ENCODE results near the gene CAPZA2.
"Not testable (repeated sequence)": the region's sequence is repeated elsewhere in the genome, so short reads cannot be mapped to it uniquely, and the experiment has no call there.

CAPZA2 gene

GRCh38 chr7:116862234-116862950 is at the start of gene CAPZA2:
CAPZA2 (plus strand) TSS chr7:116862587; CDS start chr7:116862612, 25 bp downstream.
- DNase-seq (ENCODE audit: low spot score) = peak; percentile 98

GRCh38 chr7:116812860-116813259 is 49.5 kb upstream of the CAPZA2 start:
- DNase-seq (ENCODE audit: low spot score) = no peak

- not testable (repeated sequence) for DNase-seq (ENCODE audit: low spot score)
These were observed 49.0 kb upstream of the CAPZA2 start for GRCh38 chr7:116813371-116813770.

- no peak for DNase-seq (ENCODE audit: low spot score)
These were observed 47.3 kb upstream of the CAPZA2 start for GRCh38 chr7:116815041-116815440.

GRCh38 chr7:116820149-116820548 is 42.2 kb upstream of the CAPZA2 start:
- no peak for DNase-seq (ENCODE audit: low spot score)

- DNase-seq (ENCODE audit: low spot score) = not testable (repeated sequence)
These were observed 40.7 kb upstream of the CAPZA2 start for GRCh38 chr7:116821647-116822046.

GRCh38 chr7:116824449-116824848 is 37.9 kb upstream of the CAPZA2 start:
- DNase-seq (ENCODE audit: low spot score) = no peak

- DNase-seq (ENCODE audit: low spot score) = no peak
These were observed 34.1 kb upstream of the CAPZA2 start for GRCh38 chr7:116828281-116828680.

GRCh38 chr7:116829041-116829440 is 33.3 kb upstream of the CAPZA2 start:
- DNase-seq (ENCODE audit: low spot score) = no peak

GRCh38 chr7:116829493-116829892 is 32.9 kb upstream of the CAPZA2 start:
- DNase-seq (ENCODE audit: low spot score) = no peak

- no peak for DNase-seq (ENCODE audit: low spot score)
These were observed 29.7 kb upstream of the CAPZA2 start for GRCh38 chr7:116832692-116833091.

- DNase-seq (ENCODE audit: low spot score) = no peak
These were observed 27.4 kb upstream of the CAPZA2 start for GRCh38 chr7:116834815-116835504.

GRCh38 chr7:116836048-116836447 is 26.3 kb upstream of the CAPZA2 start:
- no peak for DNase-seq (ENCODE audit: low spot score)

GRCh38 chr7:116836911-116837310 is 25.5 kb upstream of the CAPZA2 start:
- DNase-seq (ENCODE audit: low spot score) = no peak

- no peak for DNase-seq (ENCODE audit: low spot score)
These were observed 24.8 kb upstream of the CAPZA2 start for GRCh38 chr7:116837586-116837985.

GRCh38 chr7:116840256-116840655 is 22.1 kb upstream of the CAPZA2 start:
- DNase-seq (ENCODE audit: low spot score) = no peak

GRCh38 chr7:116842371-116842770 is 20.0 kb upstream of the CAPZA2 start:
- DNase-seq (ENCODE audit: low spot score) = no peak

- no peak for DNase-seq (ENCODE audit: low spot score)
These were observed 19.0 kb upstream of the CAPZA2 start for GRCh38 chr7:116843378-116843777.

- no peak for DNase-seq (ENCODE audit: low spot score)
These were observed 11.2 kb upstream of the CAPZA2 start for GRCh38 chr7:116851175-116851574.

- DNase-seq (ENCODE audit: low spot score) = no peak
These were observed 10.7 kb upstream of the CAPZA2 start for GRCh38 chr7:116851671-116852070.

GRCh38 chr7:116854132-116854531 is 8.3 kb upstream of the CAPZA2 start:
- DNase-seq (ENCODE audit: low spot score) = no peak

GRCh38 chr7:116857052-116857451 is 5.3 kb upstream of the CAPZA2 start:
- DNase-seq (ENCODE audit: low spot score) = no peak

GRCh38 chr7:116859323-116859722 is 3.1 kb upstream of the CAPZA2 start:
- peak; percentile 47 for DNase-seq (ENCODE audit: low spot score)

GRCh38 chr7:116861717-116862116 is 670 bp upstream of the CAPZA2 start:
- DNase-seq (ENCODE audit: low spot score) = no peak

All from hepatic stellate cell (primary cell).